Breast epithelium (tissue), 4 donors: ENCODE data around the gene PDGFA. TPM values are rescaled to one million over a fixed set of nuclear protein-coding genes. Genes with fewer than 3 reads are reported as not detected.

Experiments
- DNase-seq, 2 donors: peaks; one replicate each; pipeline ENCODE4 v3.0.0-alpha.2; 2019; ENCODE audit warnings: low spot score in 2 of 2
- H3K27ac ChIP-seq, 2 donors: fragments of 200-600 bp; sonication (generic) in 1 of 2; one replicate each; pipeline ENCODE4 v1.5.1; 2016 to 2019; ENCODE audit warnings: mild to moderate bottlenecking in 1 of 2
- H3K27me3 ChIP-seq, 2 donors: fragments of 200-600 bp; sonication (generic) in 1 of 2; one replicate each; pipeline versions ENCODE4 v1.5.1 to v1.6.0; 2017 to 2019; ENCODE audit warnings: control low read depth in 1 of 2, mild to moderate bottlenecking in 1 of 2
- H3K36me3 ChIP-seq: fragments of 200-600 bp; one replicate; pipeline ENCODE4 v1.5.1; 2019
- H3K4me1 ChIP-seq, 2 donors: fragments of 200-600 bp; sonication (generic); one replicate each; pipeline ENCODE4 v1.5.1; 2016 to 2019; ENCODE audit warnings: control low read depth in 1 of 2
- H3K4me3 ChIP-seq, 3 donors: fragments of 200-600 bp; sonication (generic); 1 replicate in 2 of 3; 2 replicates in 1 of 3; pipeline ENCODE4 v1.5.1; 2016 to 2019; ENCODE audit warnings: mild to moderate bottlenecking in 3 of 3, moderate library complexity in 2 of 3
- H3K9me3 ChIP-seq, 2 donors: fragments of 200-600 bp; sonication (generic) in 1 of 2; one replicate each; pipeline ENCODE4 v1.5.1; 2016 to 2019; ENCODE audit warnings: control low read depth in 1 of 2
- POLR2A ChIP-seq: fragments of 450-650 bp; IDR thresholded peaks from one replicate; pipeline ENCODE4 v1.6.1; 2016; ENCODE audit warnings: antibody characterized with exemption, mild to moderate bottlenecking, moderate library complexity
- POLR2AphosphoS5 ChIP-seq, 3 donors: sonication (generic); formaldehyde crosslinking; IDR thresholded peaks; one replicate each; pipeline ENCODE4 v1.6.1; 2017; ENCODE audit warnings: antibody characterized with exemption in 3 of 3
- intact Hi-C: fragments of 100-400 bp; cut with DNase I; formaldehyde crosslinking; loops from one replicate; pipeline ENCODE4 v1.15.1; 2023; ENCODE audit warnings: low total_unique reads
- total RNA-seq, 3 donors: library from RNA; depleted of rRNA; stranded (reverse); fragments of >200 nt; gene quantifications; one replicate each; pipeline ENCODE4 v1.1.0, GENCODE V29; 2016
- TF ChIP-seq, protein P1 (sequence below), 3 donors: fragments of 450-650 bp; IDR thresholded peaks; one replicate each; pipeline ENCODE4 v1.5.1; 2016 to 2017; ENCODE audit warnings: antibody characterized with exemption in 3 of 3, mild to moderate bottlenecking in 3 of 3, moderate library complexity in 3 of 3

Gene PDGFA
- total RNA-seq, 3 donors from 2014 or later: 19.8 to 33.4 (median 31.2) TPM

DNA sequence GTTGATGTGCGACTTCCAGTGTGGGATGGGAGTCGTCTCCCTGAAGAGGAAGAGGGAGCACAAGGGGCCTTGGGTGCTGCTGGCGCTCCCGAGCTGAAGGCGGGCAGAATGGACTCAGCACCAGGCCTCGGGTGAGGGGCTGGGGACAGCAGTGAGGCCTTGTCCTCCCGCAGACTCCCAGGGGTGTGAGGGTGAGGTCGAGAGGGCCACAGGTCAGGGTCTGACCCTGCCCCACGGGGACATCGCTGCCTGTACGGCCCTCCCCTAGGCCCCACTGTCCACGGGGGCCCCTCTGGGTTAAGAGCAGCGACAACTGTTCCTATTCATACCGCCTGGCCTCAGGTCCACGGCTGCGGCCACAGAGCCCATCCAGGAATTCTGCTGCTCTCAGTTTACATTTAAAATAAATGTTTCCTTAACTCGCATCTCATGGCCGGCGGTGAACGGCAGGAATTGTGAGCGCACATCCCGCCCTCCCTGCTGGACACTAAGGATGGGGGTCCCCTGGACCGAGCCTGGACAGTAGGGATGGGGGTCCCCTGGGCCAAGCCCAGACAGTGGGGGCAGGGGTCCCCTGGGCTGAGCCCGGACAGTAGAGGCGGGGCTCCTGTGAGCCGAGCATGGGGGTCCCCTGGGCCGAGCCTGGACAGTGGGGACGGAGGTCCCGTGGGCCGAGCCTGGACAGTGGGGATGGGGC lies 61.7 kb downstream of the PDGFA start:
- Histone ChIP-seq H3K4me1 (peaks cover 0 to 8% of the 10 kb centered on the region in 2 donors), H3K4me3 (no peak overlapping the region), H3K27me3 (peaks cover 0 to 7% of the 10 kb centered on the region in 2 donors), H3K36me3 (no peaks in the 10 kb centered on the region), H3K9me3 (no peaks in the 10 kb centered on the region), H3K27ac (peak overlapping the region in 1 of 2 donors; percentile 19)
- DNase-seq: no peak
- intact Hi-C loops: no loop called here
- TF ChIP-seq POLR2A (no peak), POLR2AphosphoS5 (IDR thresholded peaks at IDR 0.05) (no peak)
- TF ChIP-seq, protein P1, sequence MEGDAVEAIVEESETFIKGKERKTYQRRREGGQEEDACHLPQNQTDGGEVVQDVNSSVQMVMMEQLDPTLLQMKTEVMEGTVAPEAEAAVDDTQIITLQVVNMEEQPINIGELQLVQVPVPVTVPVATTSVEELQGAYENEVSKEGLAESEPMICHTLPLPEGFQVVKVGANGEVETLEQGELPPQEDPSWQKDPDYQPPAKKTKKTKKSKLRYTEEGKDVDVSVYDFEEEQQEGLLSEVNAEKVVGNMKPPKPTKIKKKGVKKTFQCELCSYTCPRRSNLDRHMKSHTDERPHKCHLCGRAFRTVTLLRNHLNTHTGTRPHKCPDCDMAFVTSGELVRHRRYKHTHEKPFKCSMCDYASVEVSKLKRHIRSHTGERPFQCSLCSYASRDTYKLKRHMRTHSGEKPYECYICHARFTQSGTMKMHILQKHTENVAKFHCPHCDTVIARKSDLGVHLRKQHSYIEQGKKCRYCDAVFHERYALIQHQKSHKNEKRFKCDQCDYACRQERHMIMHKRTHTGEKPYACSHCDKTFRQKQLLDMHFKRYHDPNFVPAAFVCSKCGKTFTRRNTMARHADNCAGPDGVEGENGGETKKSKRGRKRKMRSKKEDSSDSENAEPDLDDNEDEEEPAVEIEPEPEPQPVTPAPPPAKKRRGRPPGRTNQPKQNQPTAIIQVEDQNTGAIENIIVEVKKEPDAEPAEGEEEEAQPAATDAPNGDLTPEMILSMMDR (IDR thresholded peaks at IDR 0.05): no peak

DNA sequence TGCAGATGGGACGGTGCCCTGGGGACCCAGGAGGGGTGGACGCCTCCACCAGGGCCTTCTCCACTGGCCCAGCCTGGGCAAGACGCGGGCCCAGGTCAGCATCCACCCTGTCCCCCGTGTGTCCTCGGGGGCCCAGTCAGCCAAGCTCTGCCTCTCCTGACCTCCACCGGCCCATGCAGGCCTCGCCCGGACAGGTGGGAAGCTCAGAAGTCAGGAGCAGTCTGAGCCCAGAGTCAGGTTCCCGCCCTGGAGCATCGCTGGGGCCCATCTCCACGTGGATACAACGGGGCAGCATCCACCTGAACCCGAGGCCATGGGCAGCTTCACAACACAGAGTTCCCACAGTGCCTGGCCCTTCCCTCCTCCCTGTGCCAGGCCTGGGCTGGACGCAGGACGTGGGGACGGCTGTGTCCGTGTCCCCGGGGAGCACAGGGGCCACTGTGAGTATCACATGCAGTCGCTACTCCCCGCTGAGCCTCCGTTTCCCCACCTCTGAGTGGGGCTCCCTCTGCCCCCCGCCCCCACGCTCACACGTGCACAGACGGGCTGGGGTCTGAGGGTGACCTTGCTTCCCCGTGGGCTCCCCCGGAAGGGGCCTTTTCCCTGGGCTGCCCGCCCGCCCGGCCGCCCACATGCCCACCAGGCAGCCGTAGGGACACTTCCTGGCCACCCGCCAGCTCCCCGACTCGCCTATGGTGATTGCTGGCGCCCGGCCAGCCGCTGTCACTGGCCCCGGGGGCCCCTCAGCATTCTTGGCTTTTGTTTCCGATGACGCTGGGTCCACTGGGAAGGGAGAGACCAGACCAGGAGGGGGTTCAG lies 64.3 kb downstream of the PDGFA start:
- H3K27ac ChIP-seq: peak overlapping the region; percentile 10 to 81
- intact Hi-C loops: no loop called here
- DNase-seq: peak in 1 of 2 donors; percentile 75
- H3K9me3 ChIP-seq: no peaks in the 10 kb centered on the region
- H3K27me3 ChIP-seq: peaks cover 0 to 13% of the 10 kb centered on the region in 2 donors
- H3K36me3 ChIP-seq: no peaks in the 10 kb centered on the region
- TF ChIP-seq POLR2AphosphoS5 (IDR thresholded peaks at IDR 0.05): no peak
- TF ChIP-seq, protein P1 (IDR thresholded peaks at IDR 0.05): no peak
- no peak for TF ChIP-seq POLR2A
- peak overlapping the region in 1 of 3 donors; percentile 46 for H3K4me3 ChIP-seq
- peaks cover 6 to 8% of the 10 kb centered on the region in 2 donors for H3K4me1 ChIP-seq

DNA sequence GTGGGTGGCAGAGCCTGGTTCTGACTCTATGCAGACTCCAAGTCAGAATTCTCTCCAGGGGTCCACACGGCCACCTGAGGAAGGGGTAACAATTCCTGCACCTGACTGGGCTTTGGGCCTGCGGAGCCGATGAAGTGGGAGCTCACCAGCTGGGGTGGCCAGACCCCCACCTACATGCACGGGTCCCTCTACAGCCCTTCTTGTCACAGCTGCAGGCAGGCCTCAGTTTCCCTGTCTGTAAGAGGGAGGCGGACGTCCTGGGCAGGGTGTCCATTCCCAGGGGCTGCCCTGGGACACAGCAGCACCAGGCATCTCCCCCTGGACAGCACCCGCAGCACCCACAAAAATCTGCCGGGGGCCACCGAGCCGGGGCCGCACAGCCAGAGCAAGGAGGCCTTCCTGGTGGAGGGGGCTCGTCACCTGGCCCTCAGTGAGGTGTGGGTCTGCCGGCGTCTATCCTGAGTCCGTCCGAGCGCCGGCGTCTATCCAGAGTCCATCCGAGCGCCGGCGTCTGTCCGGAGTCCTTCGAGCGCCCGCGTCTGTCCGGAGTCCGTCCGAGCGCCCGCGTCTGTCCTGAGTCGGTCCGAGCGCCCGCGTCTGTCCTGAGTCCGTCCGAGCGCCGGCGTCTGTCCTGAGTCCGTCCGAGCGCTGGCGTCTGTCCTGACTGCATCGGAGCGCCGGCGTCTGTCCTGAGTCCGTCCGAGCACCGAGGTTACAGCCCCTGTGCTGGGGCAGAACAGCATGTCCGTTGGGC lies 65.1 kb downstream of the PDGFA start:
- H3K9me3 ChIP-seq: no peaks in the 10 kb centered on the region
- peaks cover 6 to 8% of the 10 kb centered on the region in 2 donors for H3K4me1 ChIP-seq
- H3K27me3 ChIP-seq: peaks cover 0 to 13% of the 10 kb centered on the region in 2 donors
- H3K27ac ChIP-seq: no peak overlapping the region
- intact Hi-C loops: no loop called here
- TF ChIP-seq, protein P1 (IDR thresholded peaks at IDR 0.05): no peak
- no peak for TF ChIP-seq POLR2AphosphoS5 (IDR thresholded peaks at IDR 0.05)
- no peak for TF ChIP-seq POLR2A
- no peaks in the 10 kb centered on the region for H3K36me3 ChIP-seq
- no peak for DNase-seq
- H3K4me3 ChIP-seq: no peak overlapping the region

DNA sequence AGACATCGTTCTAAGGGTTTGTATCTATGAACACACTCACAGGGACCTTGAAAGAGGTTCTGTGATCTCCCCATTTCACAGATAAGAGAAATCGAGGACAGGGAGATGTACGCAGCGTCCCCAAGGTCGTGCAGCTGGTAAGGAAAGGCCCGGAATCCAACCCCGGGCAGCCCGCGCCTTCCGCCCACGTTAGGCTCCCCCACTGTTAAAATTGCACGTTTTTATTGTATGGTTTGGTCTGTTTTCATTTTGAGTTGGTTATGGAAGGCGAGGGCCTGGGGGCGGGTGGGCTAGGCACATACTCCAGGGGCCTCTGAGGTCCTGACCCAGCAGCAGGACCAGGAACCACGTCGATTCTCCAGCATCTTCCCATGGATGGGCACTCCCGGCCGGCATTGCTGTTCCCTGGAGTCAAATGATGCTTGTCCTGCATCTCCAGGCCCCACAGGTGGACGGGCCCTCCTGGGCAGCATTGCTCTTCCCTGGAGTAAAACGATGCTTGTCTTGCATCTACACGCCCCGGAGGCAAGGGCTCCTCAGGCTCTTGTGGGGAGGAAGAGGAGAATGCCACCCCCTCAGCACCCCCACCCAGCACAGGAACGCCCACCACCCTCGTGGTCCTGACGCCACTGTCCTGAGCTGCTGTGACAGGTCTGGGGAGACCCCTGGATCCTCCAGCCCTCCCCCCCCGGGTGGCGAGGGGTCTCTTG lies 65.9 kb downstream of the PDGFA start:
- H3K27me3 ChIP-seq: peaks cover 0 to 13% of the 10 kb centered on the region in 2 donors
- H3K4me1 ChIP-seq: peaks cover 6 to 8% of the 10 kb centered on the region in 2 donors
- H3K9me3 ChIP-seq: no peaks in the 10 kb centered on the region
- intact Hi-C loops: no loop called here
- DNase-seq: no peak
- no peak overlapping the region for H3K27ac ChIP-seq
- TF ChIP-seq, protein P1 (IDR thresholded peaks at IDR 0.05): no peak
- no peak for TF ChIP-seq POLR2AphosphoS5 (IDR thresholded peaks at IDR 0.05)
- TF ChIP-seq POLR2A: no peak
- H3K4me3 ChIP-seq: no peak overlapping the region
- no peaks in the 10 kb centered on the region for H3K36me3 ChIP-seq
